HEK293 (cell line): Measurements from ENCODE around the gene RGS7.
"Not testable (repeated sequence)": the region's sequence is repeated elsewhere in the genome, so short reads cannot be mapped to it uniquely, and the experiment has no call there.

Source experiments
- CTCF ChIP-seq: fragments of 450-650 bp; formaldehyde crosslinking; IDR thresholded peaks from 2 replicates; pipeline ENCODE4 v1.5.1; 2016; ENCODE audit warnings: missing biosample characterization, missing genetic modification characterization
- OSR2 ChIP-seq: fragments of 450-650 bp; formaldehyde crosslinking; IDR thresholded peaks from 2 replicates; pipeline ENCODE4 v1.5.1; 2016; ENCODE audit warnings: missing biosample characterization, missing genetic modification characterization
- ZSCAN30 ChIP-seq: fragments of 450-650 bp; IDR thresholded peaks from 2 replicates; pipeline ENCODE4 v1.5.1; 2018; ENCODE audit warnings: missing biosample characterization, mild to moderate bottlenecking, missing genetic modification characterization, moderate library complexity

GRCh38 chr1:240763095-240763494 lies 593.9 kb downstream of the RGS7 start:
- TF ChIP-seq CTCF (tag by site-specific recombination); OSR2 (tag by site-specific recombination); ZSCAN30: not testable (repeated sequence)
